GM12878 (cell line): ENCODE results near the gene KIF22. TPM values are rescaled to one million over a fixed set of nuclear protein-coding genes. Genes with fewer than 3 reads are reported as not detected.

ENCODE experiments used
- ATF2 ChIP-seq: IDR thresholded peaks from 2 replicates; pipeline ENCODE4 v1.6.1; 2012; ENCODE audit warnings: low read length, inconsistent platforms
- ATF7 ChIP-seq: fragments of 450-650 bp; IDR thresholded peaks from 2 replicates; pipeline ENCODE4 v1.6.1; 2016; ENCODE audit warnings: low read depth, mild to moderate bottlenecking
- BCL11A ChIP-seq: IDR thresholded peaks from 2 replicates; pipeline ENCODE4 v1.6.1; 2011; ENCODE audit warnings: low read depth, low read length
- CBX3 ChIP-seq: fragments of 200-600 bp; sonication (generic); IDR thresholded peaks from 2 replicates; pipeline ENCODE4 v1.6.1; 2016; ENCODE audit warnings: low read depth, borderline replicate concordance
- CREB1 ChIP-seq: IDR thresholded peaks from 2 replicates; pipeline ENCODE4 v1.6.1; 2012; ENCODE audit warnings: low read depth, mild to moderate bottlenecking, inconsistent platforms
- E2F4 ChIP-seq: IDR thresholded peaks from 2 replicates; pipeline ENCODE4 v1.6.1; 2012; ENCODE audit warnings: low read depth, low read length, improper control_type of control experiment
- GABPA ChIP-seq: IDR thresholded peaks from 2 replicates; pipeline ENCODE4 v1.6.1; 2014; ENCODE audit warnings: antibody characterized with exemption, low read depth, mild to moderate bottlenecking, inconsistent platforms
- IKZF2 ChIP-seq, 2 experiments: fragments of 450-650 bp; IDR thresholded peaks; 2 replicates each; pipeline ENCODE4 v1.6.1; 2017; ENCODE audit warnings: mild to moderate bottlenecking in 2 of 2, moderate library complexity in 2 of 2
- JUNB ChIP-seq: IDR thresholded peaks from 2 replicates; pipeline ENCODE4 v1.6.1; 2016; ENCODE audit warnings: antibody characterized with exemption, mild to moderate bottlenecking
- JUND ChIP-seq: IDR thresholded peaks from 2 replicates; pipeline ENCODE4 v1.6.1; 2012; ENCODE audit warnings: low read depth, mild to moderate bottlenecking, low read length, improper control_type of control experiment, moderate library complexity
- MEF2B ChIP-seq: fragments of 450-650 bp; IDR thresholded peaks from 2 replicates; pipeline ENCODE4 v1.6.1; 2018; ENCODE audit warnings: mild to moderate bottlenecking, moderate library complexity; ENCODE audit not compliant: partially characterized antibody, poor library complexity, severe bottlenecking
- MTA2 ChIP-seq: fragments of 450-650 bp; IDR thresholded peaks from 2 replicates; pipeline ENCODE4 v1.6.1; 2016; ENCODE audit warnings: low read depth, mild to moderate bottlenecking, moderate library complexity
- MXI1 ChIP-seq: fragments of 150-350 bp; IDR thresholded peaks from 2 replicates; pipeline ENCODE4 v1.6.1; 2011; ENCODE audit warnings: low read depth, mild to moderate bottlenecking, inconsistent platforms, low read length, improper control_type of control experiment
- MYB ChIP-seq: fragments of 150-350 bp; IDR thresholded peaks from 2 replicates; pipeline ENCODE4 v1.6.1; 2014; ENCODE audit warnings: mild to moderate bottlenecking, low read depth, low read length, borderline replicate concordance
- PAX5 ChIP-seq: IDR thresholded peaks from 2 replicates; pipeline ENCODE4 v1.6.1; 2011; ENCODE audit warnings: low read depth, low read length, borderline replicate concordance
- RUNX3 ChIP-seq: IDR thresholded peaks from 2 replicates; pipeline ENCODE4 v1.6.1; 2012; ENCODE audit warnings: low read length, inconsistent platforms
- SREBF2 ChIP-seq: IDR thresholded peaks from 2 replicates; pipeline ENCODE4 v1.6.1; 2012; ENCODE audit warnings: mild to moderate bottlenecking, low read length
- TCF12 ChIP-seq: IDR thresholded peaks from 2 replicates; pipeline ENCODE4 v1.6.1; 2011; ENCODE audit warnings: low read depth, mild to moderate bottlenecking, low read length
- TCF7 ChIP-seq: IDR thresholded peaks from 2 replicates; pipeline ENCODE4 v1.6.1; 2014; ENCODE audit warnings: antibody characterized with exemption, borderline replicate concordance
- ZNF24 ChIP-seq: fragments of 450-650 bp; IDR thresholded peaks from 2 replicates; pipeline ENCODE4 v1.6.1; 2017; ENCODE audit warnings: antibody characterized with exemption, mild to moderate bottlenecking
- ZZZ3 ChIP-seq: IDR thresholded peaks from 2 replicates; pipeline ENCODE4 v1.6.1; 2011; ENCODE audit warnings: low read depth; ENCODE audit not compliant: control insufficient read depth, insufficient read length
- polyA plus RNA-seq, 11 experiments: library from polyadenylated mRNA; depleted of rRNA in 4 of 11; unstranded in 6 of 11; stranded (reverse) in 5 of 11; fragments of >200 nt; fragmentation: Nextera tagmentation in 4 of 11; fragmentation: Illumina TruSeq in 1 of 11; extraction: Ambion mirVana in 4 of 11; extraction: Trizol in 1 of 11; gene quantifications; 1 replicate in 1 of 11; 2 replicates in 10 of 11; pipeline versions ENCODE4 v1.2.1 to v1.2.3, GENCODE V29; 2011 to 2016; ENCODE audit warnings: inconsistent platforms in 2 of 11, missing spikeins in 2 of 11, low read depth in 1 of 11
- total RNA-seq, 4 experiments: library from RNA; depleted of rRNA in 3 of 4; stranded (reverse); fragments of >200 nt in 3 of 4; fragmentation: Illumina TruSeq in 1 of 4; extraction: Trizol in 1 of 4; gene quantifications; 2 replicates each; pipeline versions ENCODE4 v1.2.1 to v1.2.3, GENCODE V29; 2013 to 2021
- TF ChIP-seq, protein P1 (sequence below): fragments of 450-650 bp; IDR thresholded peaks from 2 replicates; pipeline ENCODE4 v1.6.1; 2017; ENCODE audit warnings: antibody characterized with exemption, mild to moderate bottlenecking, moderate library complexity
- TF ChIP-seq, protein P2 (sequence below): IDR thresholded peaks from 2 replicates; pipeline ENCODE4 v1.6.1; 2011; ENCODE audit warnings: low read depth, low read length, improper control_type of control experiment, borderline replicate concordance
- TF ChIP-seq, protein P3 (sequence below): fragments of 150-350 bp; IDR thresholded peaks from 2 replicates; pipeline ENCODE4 v1.6.1; 2014; ENCODE audit warnings: mild to moderate bottlenecking, low read depth, low read length

KIF22 gene
- total and polyA plus RNA-seq, 10 of the 15 experiments (the other 5 are each of a cell fraction or from before 2014, with no cell fraction given), result 7.6 to 158 (median 132) TPM

GRCh38 chr16:29811170-29811895 lies 20.8 kb downstream of the KIF22 start (continued):
- no peak for TF ChIP-seq RUNX3
- no peak for TF ChIP-seq JUNB
- TF ChIP-seq ATF7, result no peak
- TF ChIP-seq CBX3, result no peak
- no peak for TF ChIP-seq ZZZ3
- peak; percentile 97 for TF ChIP-seq MEF2B
- no peak for TF ChIP-seq E2F4
- TF ChIP-seq, protein P1, sequence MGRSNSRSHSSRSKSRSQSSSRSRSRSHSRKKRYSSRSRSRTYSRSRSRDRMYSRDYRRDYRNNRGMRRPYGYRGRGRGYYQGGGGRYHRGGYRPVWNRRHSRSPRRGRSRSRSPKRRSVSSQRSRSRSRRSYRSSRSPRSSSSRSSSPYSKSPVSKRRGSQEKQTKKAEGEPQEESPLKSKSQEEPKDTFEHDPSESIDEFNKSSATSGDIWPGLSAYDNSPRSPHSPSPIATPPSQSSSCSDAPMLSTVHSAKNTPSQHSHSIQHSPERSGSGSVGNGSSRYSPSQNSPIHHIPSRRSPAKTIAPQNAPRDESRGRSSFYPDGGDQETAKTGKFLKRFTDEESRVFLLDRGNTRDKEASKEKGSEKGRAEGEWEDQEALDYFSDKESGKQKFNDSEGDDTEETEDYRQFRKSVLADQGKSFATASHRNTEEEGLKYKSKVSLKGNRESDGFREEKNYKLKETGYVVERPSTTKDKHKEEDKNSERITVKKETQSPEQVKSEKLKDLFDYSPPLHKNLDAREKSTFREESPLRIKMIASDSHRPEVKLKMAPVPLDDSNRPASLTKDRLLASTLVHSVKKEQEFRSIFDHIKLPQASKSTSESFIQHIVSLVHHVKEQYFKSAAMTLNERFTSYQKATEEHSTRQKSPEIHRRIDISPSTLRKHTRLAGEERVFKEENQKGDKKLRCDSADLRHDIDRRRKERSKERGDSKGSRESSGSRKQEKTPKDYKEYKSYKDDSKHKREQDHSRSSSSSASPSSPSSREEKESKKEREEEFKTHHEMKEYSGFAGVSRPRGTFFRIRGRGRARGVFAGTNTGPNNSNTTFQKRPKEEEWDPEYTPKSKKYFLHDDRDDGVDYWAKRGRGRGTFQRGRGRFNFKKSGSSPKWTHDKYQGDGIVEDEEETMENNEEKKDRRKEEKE, result no peak
- no peak for TF ChIP-seq TCF12
- TF ChIP-seq MTA2, result 0 out of 2 replicates have a peak, but pooled peaks have one; percentile 36
- no peak for TF ChIP-seq CREB1
- no peak for TF ChIP-seq ATF2
- no peak for TF ChIP-seq BCL11A
- TF ChIP-seq MXI1, result 0 out of 2 replicates have a peak, but pooled peaks have one; percentile 17
- no peak for TF ChIP-seq MYB
- TF ChIP-seq ZNF24, result no peak
- TF ChIP-seq, protein P2, sequence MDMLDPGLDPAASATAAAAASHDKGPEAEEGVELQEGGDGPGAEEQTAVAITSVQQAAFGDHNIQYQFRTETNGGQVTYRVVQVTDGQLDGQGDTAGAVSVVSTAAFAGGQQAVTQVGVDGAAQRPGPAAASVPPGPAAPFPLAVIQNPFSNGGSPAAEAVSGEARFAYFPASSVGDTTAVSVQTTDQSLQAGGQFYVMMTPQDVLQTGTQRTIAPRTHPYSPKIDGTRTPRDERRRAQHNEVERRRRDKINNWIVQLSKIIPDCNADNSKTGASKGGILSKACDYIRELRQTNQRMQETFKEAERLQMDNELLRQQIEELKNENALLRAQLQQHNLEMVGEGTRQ, result no peak
- TF ChIP-seq JUND, result no peak
- TF ChIP-seq, protein P3, sequence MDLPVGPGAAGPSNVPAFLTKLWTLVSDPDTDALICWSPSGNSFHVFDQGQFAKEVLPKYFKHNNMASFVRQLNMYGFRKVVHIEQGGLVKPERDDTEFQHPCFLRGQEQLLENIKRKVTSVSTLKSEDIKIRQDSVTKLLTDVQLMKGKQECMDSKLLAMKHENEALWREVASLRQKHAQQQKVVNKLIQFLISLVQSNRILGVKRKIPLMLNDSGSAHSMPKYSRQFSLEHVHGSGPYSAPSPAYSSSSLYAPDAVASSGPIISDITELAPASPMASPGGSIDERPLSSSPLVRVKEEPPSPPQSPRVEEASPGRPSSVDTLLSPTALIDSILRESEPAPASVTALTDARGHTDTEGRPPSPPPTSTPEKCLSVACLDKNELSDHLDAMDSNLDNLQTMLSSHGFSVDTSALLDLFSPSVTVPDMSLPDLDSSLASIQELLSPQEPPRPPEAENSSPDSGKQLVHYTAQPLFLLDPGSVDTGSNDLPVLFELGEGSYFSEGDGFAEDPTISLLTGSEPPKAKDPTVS, result no peak
- no peak for TF ChIP-seq TCF7
- no peak for TF ChIP-seq SREBF2
- TF ChIP-seq IKZF2 (IDR thresholded peaks at IDR 0.05), result peak; percentile 99
- TF ChIP-seq GABPA, result no peak
- TF ChIP-seq PAX5, result no peak; the same call in none of the 2 replicates
